HK-2 (cell line): ENCODE results near the gene GNG8.

Source experiments
- DNase-seq: peaks from one replicate; pipeline ENCODE4 v3.0.0-alpha.2; 2018; ENCODE audit not compliant: unreplicated experiment

Gene GNG8

DNA sequence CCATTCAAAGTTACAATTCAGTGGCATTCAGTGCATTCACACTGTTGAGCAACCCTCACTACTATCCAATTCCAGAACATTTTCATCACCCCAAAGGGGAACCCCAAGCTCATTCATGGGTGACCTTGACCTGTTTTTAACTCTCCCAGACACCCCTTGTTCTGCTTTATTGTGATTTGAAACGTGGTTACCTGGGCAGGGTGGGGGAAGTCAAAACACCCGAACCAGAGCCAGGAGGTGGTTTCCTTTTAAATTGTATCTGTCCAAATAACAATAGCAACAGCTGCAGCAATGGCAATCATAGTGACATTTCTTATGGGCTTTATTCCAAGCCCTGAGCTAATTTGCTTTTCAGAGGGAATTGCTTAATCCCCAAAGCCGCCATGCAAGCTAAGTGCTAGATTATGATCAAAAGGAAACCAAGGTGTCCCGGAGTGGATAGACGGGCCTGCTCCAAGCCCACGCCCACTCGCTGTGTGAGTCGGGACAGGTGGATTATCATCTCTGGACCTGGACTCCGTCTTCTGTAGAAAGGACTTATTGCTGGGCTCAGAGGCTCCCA is 17.3 kb downstream of the GNG8 start:
- no peak for DNase-seq

GRCh38 chr19:46617601-46618000 is 18.4 kb downstream of the GNG8 start:
- DNase-seq, result no peak

GRCh38 chr19:46616631-46617322 is 19.2 kb downstream of the GNG8 start:
- peak; percentile 64 for DNase-seq

GRCh38 chr19:46615966-46616365 is 20.0 kb downstream of the GNG8 start:
- DNase-seq, result no peak

DNA sequence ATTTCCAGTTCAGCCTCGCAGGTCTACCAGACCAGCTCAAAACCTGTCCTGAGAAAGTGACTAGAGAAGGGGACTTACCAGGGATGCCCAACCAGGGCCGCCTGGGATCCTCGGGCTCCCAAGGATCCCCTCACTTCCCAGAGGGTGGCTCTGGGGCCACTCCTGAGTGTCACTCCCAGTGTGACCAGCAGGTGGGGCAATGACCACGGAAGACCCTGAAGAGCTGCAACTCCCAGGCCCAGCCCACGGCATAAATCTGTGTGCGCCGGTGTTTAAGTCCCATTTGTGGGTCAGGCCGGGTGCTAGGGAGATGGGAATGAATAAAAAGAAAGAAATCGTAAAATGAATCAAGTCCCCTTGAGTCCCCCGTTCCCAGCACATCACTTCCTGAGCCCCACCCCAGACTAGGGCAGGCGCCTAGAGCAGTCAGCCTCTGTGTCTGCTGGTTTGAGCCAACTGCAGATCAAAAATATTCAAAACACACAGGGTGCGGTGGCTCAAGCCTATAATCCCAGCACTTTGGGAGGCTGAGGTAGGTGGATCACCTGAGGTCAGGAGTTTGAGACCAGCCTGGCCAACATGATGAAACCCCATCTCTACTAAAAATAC is 21.8 kb downstream of the GNG8 start:
- DNase-seq, result peak; percentile 78

DNA sequence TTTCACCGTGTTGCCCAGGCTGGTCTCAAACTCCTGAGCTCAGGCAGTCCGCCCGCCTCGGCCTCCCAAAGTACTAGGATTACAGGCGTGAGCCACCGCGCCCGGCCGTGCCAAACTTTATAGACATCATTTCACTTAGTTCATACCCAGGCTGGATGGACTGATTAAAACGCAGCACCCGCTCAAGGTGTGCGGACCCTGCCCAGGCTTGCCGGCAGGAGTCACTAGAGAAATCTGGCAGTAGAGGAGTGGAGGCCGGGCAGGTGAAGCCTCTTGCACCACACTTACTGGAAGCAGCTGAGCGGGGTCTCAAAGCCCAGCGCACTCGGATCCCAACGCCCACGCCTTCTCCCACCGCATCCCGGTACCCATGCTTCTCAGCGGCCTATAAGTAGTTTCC is 22.5 kb downstream of the GNG8 start:
- DNase-seq, result no peak

DNA sequence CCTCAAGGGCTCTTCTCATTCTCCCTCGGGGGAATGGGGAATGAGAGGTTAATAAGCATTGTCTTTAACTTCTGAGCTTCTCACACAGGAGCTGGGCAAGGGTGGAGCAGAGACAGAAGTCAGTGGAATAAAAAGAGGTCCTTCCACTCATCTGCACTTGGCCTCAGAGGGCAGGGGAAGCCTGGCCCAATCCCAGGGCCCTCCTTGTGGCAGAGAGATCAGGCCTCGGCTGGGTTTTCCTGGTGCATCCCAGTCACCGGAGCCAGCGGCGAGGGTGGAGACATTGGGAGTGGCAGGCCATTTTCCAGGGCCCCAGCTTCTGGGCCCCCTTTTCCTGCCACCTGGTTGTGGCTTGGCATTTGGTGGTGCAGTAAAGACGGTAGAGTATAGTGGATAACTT is 24.2 kb downstream of the GNG8 start:
- DNase-seq, result no peak

DNA sequence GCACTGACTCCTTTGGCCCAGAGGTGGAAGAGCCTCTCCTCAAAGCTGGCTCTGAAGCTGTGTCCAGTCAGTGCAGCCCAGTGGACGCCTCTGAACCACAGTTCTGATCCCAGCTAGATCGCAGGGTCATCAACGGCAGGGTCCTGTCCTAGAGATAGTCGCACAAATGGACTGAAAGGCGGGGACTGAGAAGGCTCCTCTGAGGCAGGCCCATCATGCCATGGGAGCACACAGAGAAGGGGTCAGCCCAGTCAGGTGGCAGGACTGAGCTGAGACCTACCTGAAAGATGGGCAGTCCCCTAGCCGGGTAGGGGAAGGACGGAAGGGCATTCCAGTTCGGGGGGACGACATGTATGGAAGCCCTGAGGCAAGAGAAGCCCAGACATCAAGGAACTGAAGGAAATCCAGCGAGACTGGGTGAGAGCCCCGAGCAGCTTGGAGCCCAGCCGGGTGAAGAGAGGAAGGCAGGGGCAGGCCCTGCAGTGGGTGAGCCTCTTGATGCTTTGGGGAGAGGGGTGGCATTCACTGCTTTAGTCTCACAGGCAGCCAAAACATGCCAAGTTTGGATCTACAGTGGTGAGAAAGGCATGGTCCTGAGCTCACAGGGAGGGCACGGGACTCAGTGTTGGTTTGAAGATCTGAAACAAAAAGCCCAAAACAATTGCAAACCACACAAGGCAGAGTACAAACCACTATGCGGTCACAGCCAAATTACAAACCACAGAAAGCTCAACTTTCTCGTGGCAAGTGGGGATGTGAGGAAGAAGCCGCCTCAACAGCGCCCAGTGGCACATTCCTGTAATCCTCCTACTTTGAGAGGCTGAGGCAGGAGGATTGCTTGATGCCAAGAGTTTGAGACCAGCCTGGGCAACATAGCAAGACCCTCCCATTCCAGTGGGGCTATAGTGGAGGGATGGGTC is 24.9 kb downstream of the GNG8 start:
- no peak for DNase-seq

DNA sequence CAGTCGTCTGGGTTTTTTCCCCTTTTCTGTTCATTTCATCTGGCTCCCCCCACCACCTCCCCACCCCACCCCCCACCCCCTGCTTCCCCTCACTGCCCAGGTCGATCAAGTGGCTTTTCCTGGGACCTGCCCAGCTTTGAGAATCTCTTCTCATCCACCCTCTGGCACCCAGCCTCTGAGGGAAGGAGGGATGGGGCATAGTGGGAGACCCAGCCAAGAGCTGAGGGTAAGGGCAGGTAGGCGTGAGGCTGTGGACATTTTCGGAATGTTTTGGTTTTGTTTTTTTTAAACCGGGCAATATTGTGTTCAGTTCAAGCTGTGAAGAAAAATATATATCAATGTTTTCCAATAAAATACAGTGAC is 25.6 kb downstream of the GNG8 start:
- no peak for DNase-seq

GRCh38 chr19:46609511-46610412 is 26.2 kb downstream of the GNG8 start:
- no peak for DNase-seq

- DNase-seq, result no peak
Observed at GRCh38 chr19:46608581-46609345, 27.2 kb downstream of the GNG8 start.

DNA sequence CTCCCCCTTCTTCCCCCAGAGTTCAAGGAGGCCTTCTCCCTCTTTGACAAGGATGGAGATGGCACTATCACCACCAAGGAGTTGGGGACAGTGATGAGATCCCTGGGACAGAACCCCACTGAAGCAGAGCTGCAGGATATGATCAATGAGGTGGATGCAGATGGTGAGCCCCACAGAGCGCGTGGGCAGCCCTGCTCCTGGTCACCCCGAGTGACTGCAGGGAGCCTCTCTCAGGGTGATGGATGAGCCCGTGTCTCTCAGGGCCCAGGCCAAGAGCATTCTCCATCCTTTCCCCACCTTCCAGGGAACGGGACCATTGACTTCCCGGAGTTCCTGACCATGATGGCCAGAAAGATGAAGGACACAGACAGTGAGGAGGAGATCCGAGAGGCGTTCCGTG is 27.8 kb downstream of the GNG8 start:
- DNase-seq, result no peak

DNA sequence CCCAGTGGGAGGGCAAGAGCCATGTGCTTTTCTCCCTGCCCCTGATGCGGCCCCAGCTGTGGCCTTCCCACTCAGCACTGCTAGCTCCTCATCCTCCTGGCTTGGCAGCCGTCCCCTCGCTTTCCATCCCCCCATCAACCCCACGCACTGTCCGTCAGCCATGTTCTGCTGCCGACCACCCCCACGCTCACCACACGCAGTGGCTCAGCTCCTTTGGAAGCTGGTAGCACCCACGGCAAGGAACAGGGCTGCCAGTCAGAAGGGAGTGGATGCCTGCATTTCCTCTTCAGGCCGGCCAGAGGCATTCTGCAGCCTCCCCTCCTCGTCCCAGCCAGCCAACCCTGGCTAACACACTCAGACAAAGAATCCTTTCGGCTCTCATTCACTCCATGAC is 28.6 kb downstream of the GNG8 start:
- no peak for DNase-seq

- no peak for DNase-seq
Observed at GRCh38 chr19:46606681-46607447, 29.1 kb downstream of the GNG8 start.

- DNase-seq, result no peak
Observed at GRCh38 chr19:46606019-46606418, 30.0 kb downstream of the GNG8 start.

GRCh38 chr19:46605356-46605821 is 30.6 kb downstream of the GNG8 start:
- DNase-seq, result no peak

GRCh38 chr19:46604781-46605355 is 31.1 kb downstream of the GNG8 start:
- no peak for DNase-seq

DNA sequence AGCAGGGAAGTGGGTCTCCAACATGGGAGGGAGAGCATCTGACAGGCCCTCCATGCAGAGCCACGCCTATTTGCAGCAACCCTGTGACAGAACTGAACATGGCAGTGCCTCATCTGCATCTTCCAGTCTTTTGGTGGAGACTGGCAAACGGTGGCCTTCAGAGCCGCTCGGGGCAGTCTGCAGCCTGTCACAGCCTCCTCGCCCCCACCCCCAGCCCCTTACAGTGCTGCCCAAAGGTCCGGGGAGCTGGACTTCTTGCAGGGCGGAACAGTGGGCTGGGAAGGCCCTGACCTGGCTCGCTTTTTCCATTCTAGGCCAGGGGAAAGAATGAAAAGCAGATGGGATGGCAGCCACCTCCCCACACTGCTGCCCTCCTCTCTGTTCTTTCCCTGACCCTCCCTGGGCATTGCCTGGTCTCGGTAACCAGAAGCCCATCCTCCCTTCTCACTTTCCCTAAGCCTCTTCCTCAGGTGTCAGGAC is 32.2 kb downstream of the GNG8 start:
- DNase-seq, result no peak

- no peak for DNase-seq
Observed at GRCh38 chr19:46603195-46603637, 32.8 kb downstream of the GNG8 start.
